ENCODE results near the gene PPP1R3G.

DNA sequence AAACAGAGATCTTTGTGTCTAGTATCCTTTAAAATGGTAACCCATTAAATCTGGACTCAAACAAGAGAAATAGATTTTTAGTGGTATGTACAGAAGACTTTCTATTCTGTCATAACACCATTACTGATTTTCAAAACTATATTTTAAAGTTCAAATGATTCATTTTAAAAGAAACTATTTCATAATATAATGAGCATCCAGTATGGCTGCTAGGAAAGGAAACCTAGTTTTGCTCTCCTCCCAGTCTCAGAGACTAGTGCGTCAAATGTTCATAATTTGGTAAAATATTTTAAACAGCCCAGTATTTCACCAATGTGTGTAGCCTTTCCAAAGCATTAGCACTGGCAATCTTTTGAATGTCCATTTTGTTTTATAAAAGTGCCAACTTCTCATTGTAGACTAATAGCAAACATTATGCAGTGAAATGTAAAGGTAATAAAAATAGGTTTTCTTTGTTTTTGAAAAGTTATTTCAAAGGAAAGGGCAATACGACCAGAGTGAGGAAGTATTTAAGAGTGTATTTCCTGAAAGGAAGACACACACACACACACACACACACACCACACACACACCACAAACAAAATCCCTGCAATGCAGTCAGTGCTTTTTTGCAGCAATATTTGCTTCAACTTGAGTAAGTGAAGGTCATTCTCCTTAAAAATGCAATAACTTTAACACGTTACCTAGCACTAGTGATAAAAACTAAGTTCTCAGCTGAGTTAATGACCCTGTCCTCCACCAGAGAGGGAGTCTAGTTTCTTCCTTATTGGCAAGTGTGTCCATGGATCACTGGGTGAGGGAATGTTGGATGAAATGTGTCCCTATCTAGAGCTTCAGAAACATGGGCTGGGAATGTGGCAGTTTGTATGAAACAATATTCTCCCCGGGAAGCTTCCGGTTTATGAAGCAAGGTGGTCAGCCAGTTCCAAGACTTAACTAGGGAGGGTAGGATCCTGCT is 4.6 kb downstream of the PPP1R3G start:
- TF ChIP-seq, protein P1, sequence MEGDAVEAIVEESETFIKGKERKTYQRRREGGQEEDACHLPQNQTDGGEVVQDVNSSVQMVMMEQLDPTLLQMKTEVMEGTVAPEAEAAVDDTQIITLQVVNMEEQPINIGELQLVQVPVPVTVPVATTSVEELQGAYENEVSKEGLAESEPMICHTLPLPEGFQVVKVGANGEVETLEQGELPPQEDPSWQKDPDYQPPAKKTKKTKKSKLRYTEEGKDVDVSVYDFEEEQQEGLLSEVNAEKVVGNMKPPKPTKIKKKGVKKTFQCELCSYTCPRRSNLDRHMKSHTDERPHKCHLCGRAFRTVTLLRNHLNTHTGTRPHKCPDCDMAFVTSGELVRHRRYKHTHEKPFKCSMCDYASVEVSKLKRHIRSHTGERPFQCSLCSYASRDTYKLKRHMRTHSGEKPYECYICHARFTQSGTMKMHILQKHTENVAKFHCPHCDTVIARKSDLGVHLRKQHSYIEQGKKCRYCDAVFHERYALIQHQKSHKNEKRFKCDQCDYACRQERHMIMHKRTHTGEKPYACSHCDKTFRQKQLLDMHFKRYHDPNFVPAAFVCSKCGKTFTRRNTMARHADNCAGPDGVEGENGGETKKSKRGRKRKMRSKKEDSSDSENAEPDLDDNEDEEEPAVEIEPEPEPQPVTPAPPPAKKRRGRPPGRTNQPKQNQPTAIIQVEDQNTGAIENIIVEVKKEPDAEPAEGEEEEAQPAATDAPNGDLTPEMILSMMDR (IDR thresholded peaks at IDR 0.05): no peak
- TF ChIP-seq POLR2A (IDR thresholded peaks at IDR 0.05) (no peak), POLR2AphosphoS5 (IDR thresholded peaks at IDR 0.05; ENCODE audit: insufficient read depth in 1 of 2, low read depth in 1 of 2) (no peak)

Data from vagina (tissue), 2 donors.